HepG2 (cell line): Measurements from ENCODE around the gene GALNT15.

ENCODE experiments used
- KDM1A ChIP-seq: IDR thresholded peaks from 2 replicates; pipeline ENCODE4 v1.6.1; 2016; ENCODE audit warnings: missing compliant biosample characterization
- ZNF224 ChIP-seq: sonication (generic); formaldehyde crosslinking; IDR thresholded peaks from 2 replicates; pipeline ENCODE4 v1.5.0; 2020; ENCODE audit warnings: mild to moderate bottlenecking, missing genetic modification reagents

DNA sequence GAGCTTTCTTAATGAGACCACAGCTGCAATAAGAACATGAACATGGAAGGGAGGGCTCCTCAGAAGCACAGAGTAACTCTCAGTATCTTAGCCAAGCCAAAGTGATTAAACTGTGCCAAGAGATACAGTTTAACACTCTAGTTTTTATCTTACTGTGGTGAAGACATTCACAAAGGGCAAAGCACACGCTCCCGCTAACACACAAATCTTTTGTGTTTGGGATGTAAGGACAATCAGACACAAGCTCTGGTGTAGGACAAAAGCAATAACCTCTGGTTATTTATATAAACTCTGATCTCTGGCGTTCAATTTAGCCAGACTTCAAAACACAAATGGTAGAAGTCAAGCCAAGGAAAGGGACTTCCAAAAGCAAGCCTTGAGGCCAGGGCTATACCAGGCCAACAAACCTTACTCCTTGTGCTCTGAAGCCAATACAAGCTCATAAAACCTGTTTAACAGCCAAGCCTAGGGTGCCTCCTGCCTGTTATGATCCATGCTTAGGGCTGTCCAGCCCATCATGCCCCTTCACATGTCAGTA, 62.4 kb downstream of the GALNT15 start:
- no peak for TF ChIP-seq ZNF224
- TF ChIP-seq KDM1A (CRISPR knock-in tag), result no peak
